ENCODE results near the gene ANKRD31. TPM values are rescaled to one million over a fixed set of nuclear protein-coding genes. Genes with fewer than 3 reads are reported as not detected.

ANKRD31 gene
- total RNA-seq, 1 donor from 2014 or later = 0.12 TPM

GRCh38 chr5:75062925-75063531 is 173.7 kb downstream of the ANKRD31 start:
- no peak overlapping the region for H3K4me3 ChIP-seq (ENCODE audit: low read depth, low read length)
- TF ChIP-seq CTCF (conservative IDR thresholded peaks at IDR 0.05; ENCODE audit: low read depth, low read length) = no peak
- DNase-seq (ENCODE audit: low read depth) = no peak

GRCh38 chr5:75059912-75060545 is 176.6 kb downstream of the ANKRD31 start:
- no peak overlapping the region for H3K4me3 ChIP-seq (ENCODE audit: low read depth, low read length)
- no peak for DNase-seq (ENCODE audit: low read depth)
- TF ChIP-seq CTCF (conservative IDR thresholded peaks at IDR 0.05; ENCODE audit: low read depth, low read length) = no peak

GRCh38 chr5:75058986-75059535 is 177.6 kb downstream of the ANKRD31 start:
- no peak for TF ChIP-seq CTCF (conservative IDR thresholded peaks at IDR 0.05; ENCODE audit: low read depth, low read length)
- no peak overlapping the region for H3K4me3 ChIP-seq (ENCODE audit: low read depth, low read length)
- DNase-seq (ENCODE audit: low read depth) = no peak

GRCh38 chr5:75057561-75057960 is 179.1 kb downstream of the ANKRD31 start:
- no peak overlapping the region for H3K4me3 ChIP-seq (ENCODE audit: low read depth, low read length)
- no peak for DNase-seq (ENCODE audit: low read depth)
- TF ChIP-seq CTCF (conservative IDR thresholded peaks at IDR 0.05; ENCODE audit: low read depth, low read length) = no peak

- DNase-seq (ENCODE audit: low read depth) = no peak
Observed at GRCh38 chr5:75055727-75056144, 180.9 kb downstream of the ANKRD31 start.

GRCh38 chr5:75054134-75054930 is 182.3 kb downstream of the ANKRD31 start:
- TF ChIP-seq CTCF (conservative IDR thresholded peaks at IDR 0.05; ENCODE audit: low read depth, low read length) = no peak
- DNase-seq (ENCODE audit: low read depth) = no peak
- H3K4me3 ChIP-seq (ENCODE audit: low read depth, low read length) = peak overlapping the region; percentile 72

More at GRCh38 chr5:75055727-75056144, 180.9 kb downstream of the ANKRD31 start:
- TF ChIP-seq CTCF (conservative IDR thresholded peaks at IDR 0.05; ENCODE audit: low read depth, low read length) = no peak
- no peak overlapping the region for H3K4me3 ChIP-seq (ENCODE audit: low read depth, low read length)
